Measurements from ENCODE around the gene LEMD2. TPM values are rescaled to one million over a fixed set of nuclear protein-coding genes. Genes with fewer than 3 reads are reported as not detected.

LEMD2 gene
- total RNA-seq, 1 donor from 2014 or later, result 53.6 TPM

DNA sequence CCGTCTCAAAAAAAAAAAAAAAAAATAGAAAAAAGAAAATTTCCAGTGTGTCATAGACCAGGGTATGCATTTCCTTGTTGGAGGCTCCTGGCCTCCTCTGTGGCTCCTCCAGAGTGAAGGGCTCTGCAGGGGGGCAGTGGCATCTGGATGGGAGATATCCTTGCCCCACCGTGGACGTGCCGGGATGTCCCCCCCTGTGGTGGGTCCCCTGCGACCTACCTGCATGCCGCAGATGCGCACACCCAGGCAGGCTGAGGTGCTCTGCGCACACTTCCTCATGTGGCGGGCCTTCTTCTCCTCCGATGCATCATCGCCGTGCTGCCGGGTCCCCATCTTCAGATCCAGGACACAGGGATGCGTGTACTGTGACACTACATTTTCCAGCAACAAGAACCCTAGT is 63.7 kb downstream of the LEMD2 start:
- intact Hi-C loops (cut with DNase I), result no loop called here
- peak; percentile 35 for DNase-seq
- ATAC-seq, result no peak
- Histone ChIP-seq H3K36me3 (peaks cover 4% of the 10 kb centered on the region), H3K9me3 (no peaks in the 10 kb centered on the region), H3K27ac (no peak overlapping the region), H3K27me3 (ENCODE audit: low read depth) (no peaks in the 10 kb centered on the region), H3K4me3 (no peak overlapping the region), H3K4me1 (peaks cover 12% of the 10 kb centered on the region)
- TF ChIP-seq CTCF (IDR thresholded peaks at IDR 0.05), result no peak

DNA sequence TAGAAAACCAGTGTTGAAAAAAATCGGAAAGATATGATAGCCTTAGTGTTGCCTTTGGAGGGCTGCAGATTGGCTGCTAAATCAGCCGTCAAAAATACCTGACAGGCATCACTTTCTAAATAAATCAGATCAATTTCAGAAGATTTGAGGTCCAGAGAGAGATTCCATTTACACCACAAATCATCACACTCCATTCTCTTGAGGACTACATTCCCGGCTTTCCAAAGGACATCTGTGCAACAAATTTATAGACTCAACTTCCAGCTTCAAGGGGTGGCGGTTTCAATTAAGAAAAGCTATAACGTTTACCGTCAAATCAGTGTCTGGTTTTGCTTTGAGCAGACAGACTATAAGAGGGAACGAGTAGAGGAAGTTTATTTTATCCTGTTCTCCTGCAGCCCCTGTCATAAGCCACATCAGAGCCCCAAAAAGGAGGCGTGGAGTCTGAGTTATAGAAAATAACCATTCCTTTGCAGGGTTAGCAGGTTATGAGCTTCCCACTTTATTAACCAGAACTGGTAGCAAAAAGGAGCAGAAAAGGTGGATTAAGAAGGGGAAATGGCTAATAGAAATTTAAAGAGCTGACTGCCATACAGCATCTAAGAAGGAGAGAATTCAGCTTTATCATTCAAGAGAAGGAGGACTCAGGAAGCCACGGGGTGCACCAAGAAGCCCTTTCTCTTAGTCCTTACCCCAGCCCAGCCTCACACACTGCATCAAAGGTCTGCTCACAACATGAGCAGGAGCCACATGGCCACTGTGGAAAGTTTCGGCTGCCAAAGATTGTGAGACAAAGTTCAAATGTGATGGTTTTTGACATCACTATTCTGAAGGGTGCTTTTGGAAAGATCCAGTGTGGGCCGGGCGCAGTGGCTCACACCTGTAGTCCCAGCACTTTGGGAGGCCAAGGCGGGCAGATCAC is 64.6 kb downstream of the LEMD2 start:
- Histone ChIP-seq H3K36me3 (peaks cover 4% of the 10 kb centered on the region), H3K4me3 (no peak overlapping the region), H3K9me3 (no peaks in the 10 kb centered on the region), H3K4me1 (peaks cover 12% of the 10 kb centered on the region), H3K27ac (no peak overlapping the region), H3K27me3 (ENCODE audit: low read depth) (no peaks in the 10 kb centered on the region)
- no peak for TF ChIP-seq CTCF (IDR thresholded peaks at IDR 0.05)
- DNase-seq, result peak; percentile 9
- no peak for ATAC-seq
- intact Hi-C loops (cut with DNase I), result no loop called here

DNA sequence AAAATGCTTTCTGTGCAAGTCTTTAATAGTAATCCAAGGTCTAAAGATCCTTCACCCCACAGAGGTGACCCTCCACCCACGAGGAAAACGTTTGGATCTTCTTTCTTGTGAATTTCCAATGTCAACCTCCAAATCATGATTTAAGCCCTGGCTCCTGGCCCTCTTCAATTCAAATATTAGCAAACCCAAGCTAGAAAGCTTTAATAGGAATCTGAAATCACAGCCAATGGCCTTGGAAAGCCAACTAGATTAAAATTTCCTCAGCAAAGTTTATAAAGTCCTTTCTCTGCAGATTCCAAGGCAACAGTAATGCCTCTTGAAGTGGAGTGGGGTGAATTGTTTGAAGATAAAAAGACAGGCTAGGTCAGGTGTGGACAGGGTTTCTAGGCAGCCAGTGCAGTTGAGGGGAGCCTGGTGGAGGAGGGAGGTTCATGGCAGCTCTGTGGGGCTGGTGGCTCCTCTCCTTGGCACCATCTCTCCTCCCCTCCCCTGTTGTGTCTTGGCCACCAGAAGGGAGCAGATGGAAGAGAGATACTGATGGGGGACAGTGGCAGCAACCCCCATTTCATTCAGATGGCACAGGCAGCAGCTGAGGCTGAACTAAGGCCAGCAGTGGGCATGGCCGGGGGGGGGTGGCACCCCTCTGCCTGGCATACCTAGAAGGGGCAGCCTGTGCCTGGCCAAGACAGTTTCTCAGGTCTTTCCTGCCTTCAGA is 65.4 kb downstream of the LEMD2 start:
- no peaks in the 10 kb centered on the region for H3K27me3 ChIP-seq (ENCODE audit: low read depth)
- H3K27ac ChIP-seq, result peak overlapping the region; percentile 24
- H3K4me3 ChIP-seq, result no peak overlapping the region
- DNase-seq (peak; percentile 24), ATAC-seq (peak; percentile 38 to 40)
- TF ChIP-seq CTCF (IDR thresholded peaks at IDR 0.05), result no peak
- H3K36me3 ChIP-seq, result peaks cover 4% of the 10 kb centered on the region
- peaks cover 16% of the 10 kb centered on the region for H3K4me1 ChIP-seq
- intact Hi-C loops (cut with DNase I), result no loop called here
- H3K9me3 ChIP-seq, result no peaks in the 10 kb centered on the region

GRCh38 chr6:33722103-33722623 is 66.8 kb downstream of the LEMD2 start:
- H3K27me3 ChIP-seq (ENCODE audit: low read depth), result no peaks in the 10 kb centered on the region
- TF ChIP-seq CTCF (IDR thresholded peaks at IDR 0.05), result no peak
- H3K4me3 ChIP-seq, result no peak overlapping the region
- H3K4me1 ChIP-seq, result peaks cover 30% of the 10 kb centered on the region
- H3K27ac ChIP-seq, result peak overlapping the region; percentile 14
- DNase-seq (peak; percentile 8), ATAC-seq (peak; percentile 25 to 52)
- intact Hi-C loops (cut with DNase I), result no loop called here
- H3K36me3 ChIP-seq, result peaks cover 4% of the 10 kb centered on the region
- no peaks in the 10 kb centered on the region for H3K9me3 ChIP-seq

GRCh38 chr6:33721508-33721907 is 67.4 kb downstream of the LEMD2 start:
- no peak for TF ChIP-seq CTCF (IDR thresholded peaks at IDR 0.05)
- H3K36me3 ChIP-seq, result peaks cover 4% of the 10 kb centered on the region
- no peak for ATAC-seq
- no peak for DNase-seq
- no peaks in the 10 kb centered on the region for H3K9me3 ChIP-seq
- peak overlapping the region; percentile 14 for H3K27ac ChIP-seq
- no peaks in the 10 kb centered on the region for H3K27me3 ChIP-seq (ENCODE audit: low read depth)
- intact Hi-C loops (cut with DNase I), result no loop called here
- no peak overlapping the region for H3K4me3 ChIP-seq
- peaks cover 36% of the 10 kb centered on the region for H3K4me1 ChIP-seq

Other genes starting within 250 kb of the LEMD2 start
- gene BAK1, start 208.9 kb downstream of the LEMD2 start, total RNA-seq, result 22.3 TPM
- gene ITPR3, start 167.8 kb downstream of the LEMD2 start, total RNA-seq, result 74.7 TPM
- 39.6 TPM for gene UQCC2, start 77.4 kb downstream of the LEMD2 start, total RNA-seq
- gene IP6K3, start 42.2 kb downstream of the LEMD2 start, total RNA-seq, result 3.5 TPM
- gene MLN, start 14.9 kb upstream of the LEMD2 start, total RNA-seq, result not detected

Measured in lower lobe of right lung (tissue), 2 donors.